DMS 273 (cell line): ENCODE results near the gene KRTAP10-4.

Experiments used
- DNase-seq: peaks from one replicate; lab custom pipeline; 2025; ENCODE audit not compliant: unreplicated experiment; lab: John Stamatoyannopoulos, UW

The KRTAP10-4 gene

DNA sequence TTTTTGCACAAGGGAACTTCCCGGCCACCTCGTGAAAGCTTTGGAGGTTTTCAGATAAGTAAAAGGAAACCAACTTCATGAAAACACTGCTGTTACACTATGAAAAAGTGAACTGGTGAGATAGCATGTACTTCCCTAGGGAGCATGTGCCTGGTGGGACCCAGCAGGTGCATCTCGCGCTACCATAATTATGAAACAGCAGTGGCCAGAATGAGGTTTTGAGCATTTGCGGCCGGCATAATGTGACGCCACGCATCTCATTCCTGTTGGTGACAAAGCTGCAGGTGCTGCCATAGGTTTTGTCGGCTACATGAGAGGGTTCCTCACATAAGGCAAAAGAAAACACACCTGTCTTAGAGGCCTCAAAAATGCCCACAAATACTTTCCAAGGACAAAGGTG is 16.6 kb upstream of the KRTAP10-4 start:
- no peak for DNase-seq

GRCh38 chr21:44557491-44558328 is 15.8 kb upstream of the KRTAP10-4 start:
- DNase-seq, result no peak

DNA sequence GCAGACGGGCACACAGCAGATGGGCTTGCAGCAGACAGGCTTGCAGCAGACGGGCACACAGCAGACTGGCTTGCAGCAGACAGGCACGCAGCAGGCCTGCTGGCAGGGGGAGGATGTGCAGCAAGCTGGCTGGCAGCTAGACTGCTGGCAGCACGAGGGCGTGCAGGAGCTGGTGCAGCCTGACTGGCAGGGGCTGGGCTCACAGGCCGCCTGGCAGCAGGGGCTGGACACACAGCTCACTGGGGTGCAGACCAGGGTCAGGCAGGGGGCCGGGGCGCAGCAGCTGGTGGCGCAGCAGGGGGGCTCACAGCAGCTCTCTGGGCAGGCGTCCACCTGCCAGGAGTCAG is 15.2 kb upstream of the KRTAP10-4 start:
- DNase-seq, result peak; percentile 44

DNA sequence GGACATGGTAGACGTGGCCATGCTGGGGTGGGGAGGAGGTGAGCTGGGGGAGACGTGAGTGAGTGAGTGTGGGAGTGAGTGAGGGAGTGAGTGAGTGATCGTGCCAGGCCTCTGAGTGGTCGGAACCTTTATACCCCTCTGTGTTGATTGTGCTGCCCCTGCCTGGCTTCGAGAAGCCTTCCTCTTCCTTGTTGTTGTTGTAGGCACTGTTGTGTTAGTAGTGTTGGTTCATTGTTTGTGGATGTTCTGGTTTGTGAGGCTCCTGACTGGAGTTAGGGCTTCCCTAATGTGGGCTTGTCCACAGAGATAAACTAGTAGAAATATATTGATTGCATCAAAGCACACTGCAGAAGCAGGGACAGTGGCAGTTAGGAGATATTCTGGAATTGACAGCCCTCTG is 14.8 kb upstream of the KRTAP10-4 start, which contains the start of gene KRTAP10-3:
TSS of gene KRTAP10-3 (minus strand) at position 101 of the 400 bp plus-strand sequence. CDS start at position 21, 80 bp downstream.
- no peak for DNase-seq

GRCh38 chr21:44564099-44564498 is 9.4 kb upstream of the KRTAP10-4 start:
- no peak for DNase-seq

GRCh38 chr21:44564886-44565598 is 8.5 kb upstream of the KRTAP10-4 start:
- DNase-seq, result no peak

DNA sequence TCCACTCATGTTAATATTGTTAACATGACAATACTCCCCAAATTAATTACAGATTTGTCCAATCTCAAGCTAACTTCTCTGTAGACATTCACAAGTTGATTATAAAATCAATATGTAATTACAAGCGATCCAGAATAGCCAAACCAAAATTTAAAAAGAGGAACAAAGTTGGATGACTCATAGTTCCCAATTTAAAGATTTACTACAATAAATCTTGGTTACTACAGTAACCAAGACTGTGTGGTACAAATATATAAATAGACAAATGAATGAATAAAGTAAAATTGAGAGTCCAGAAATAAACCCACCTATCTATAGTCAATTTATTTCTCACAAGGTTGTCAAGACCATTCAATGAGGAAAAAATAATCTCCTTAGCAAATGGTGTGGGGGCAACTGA is 7.1 kb upstream of the KRTAP10-4 start:
- no peak for DNase-seq

- DNase-seq, result no peak
Measured at GRCh38 chr21:44567481-44568171, 5.9 kb upstream of the KRTAP10-4 start.

GRCh38 chr21:44568261-44568660 is 5.3 kb upstream of the KRTAP10-4 start:
- DNase-seq, result no peak

GRCh38 chr21:44568667-44569556 is 4.6 kb upstream of the KRTAP10-4 start:
- peak; percentile 43 for DNase-seq

- DNase-seq, result no peak
Measured at GRCh38 chr21:44569861-44570517, 3.5 kb upstream of the KRTAP10-4 start.

- no peak for DNase-seq
Measured at GRCh38 chr21:44571296-44571695, 2.2 kb upstream of the KRTAP10-4 start.

DNA sequence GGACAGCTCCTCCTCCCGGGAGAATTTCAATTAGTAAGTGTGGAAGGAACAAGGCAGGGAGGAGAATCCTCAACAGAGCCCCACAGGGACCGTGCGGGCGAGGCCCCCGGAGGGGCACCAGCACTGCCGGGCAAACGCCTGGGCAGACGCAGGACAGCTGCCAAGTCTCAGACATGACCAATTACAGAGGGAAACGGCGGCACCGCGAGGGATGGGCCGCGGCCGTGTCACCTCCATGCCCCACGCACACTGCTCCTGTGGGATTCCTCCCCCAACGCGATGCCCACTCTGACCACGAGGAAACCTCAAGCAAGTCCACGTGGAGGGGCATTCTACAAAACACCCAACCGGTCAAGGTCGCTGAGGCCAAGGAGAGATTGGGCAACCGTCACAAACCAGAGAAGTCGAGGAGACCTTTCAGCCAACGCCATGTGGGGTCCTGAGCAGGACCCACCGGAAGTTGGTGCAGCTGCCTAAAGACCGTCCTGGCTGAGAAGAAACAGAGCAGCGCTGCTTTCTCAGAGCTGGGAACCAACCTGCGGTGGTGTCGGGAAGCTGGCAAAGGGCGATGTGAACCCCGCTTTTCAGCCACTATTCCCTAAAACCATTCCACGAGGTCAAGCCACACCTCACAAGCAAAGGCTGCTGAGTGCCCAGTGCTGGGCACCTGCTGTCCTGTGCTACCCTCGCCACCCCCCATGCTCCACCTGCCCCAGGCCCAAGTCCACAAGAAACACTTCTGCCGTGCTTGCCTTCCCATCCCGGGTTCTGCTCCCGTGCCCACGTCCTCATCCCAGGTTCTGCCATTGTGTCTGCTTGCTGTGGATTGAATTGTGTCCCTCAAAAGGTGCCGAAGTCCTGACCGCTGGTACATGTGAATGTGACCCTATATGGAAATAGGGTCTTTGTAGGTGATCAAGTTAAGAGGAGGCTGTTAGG is 1.4 kb upstream of the KRTAP10-4 start:
- no peak for DNase-seq

- DNase-seq, result peak; percentile 30
Measured at GRCh38 chr21:44572959-44573583, 458 bp upstream of the KRTAP10-4 start.

GRCh38 chr21:44574457-44575306 is 1.2 kb downstream of the KRTAP10-4 start:
- DNase-seq, result peak; percentile 59

DNA sequence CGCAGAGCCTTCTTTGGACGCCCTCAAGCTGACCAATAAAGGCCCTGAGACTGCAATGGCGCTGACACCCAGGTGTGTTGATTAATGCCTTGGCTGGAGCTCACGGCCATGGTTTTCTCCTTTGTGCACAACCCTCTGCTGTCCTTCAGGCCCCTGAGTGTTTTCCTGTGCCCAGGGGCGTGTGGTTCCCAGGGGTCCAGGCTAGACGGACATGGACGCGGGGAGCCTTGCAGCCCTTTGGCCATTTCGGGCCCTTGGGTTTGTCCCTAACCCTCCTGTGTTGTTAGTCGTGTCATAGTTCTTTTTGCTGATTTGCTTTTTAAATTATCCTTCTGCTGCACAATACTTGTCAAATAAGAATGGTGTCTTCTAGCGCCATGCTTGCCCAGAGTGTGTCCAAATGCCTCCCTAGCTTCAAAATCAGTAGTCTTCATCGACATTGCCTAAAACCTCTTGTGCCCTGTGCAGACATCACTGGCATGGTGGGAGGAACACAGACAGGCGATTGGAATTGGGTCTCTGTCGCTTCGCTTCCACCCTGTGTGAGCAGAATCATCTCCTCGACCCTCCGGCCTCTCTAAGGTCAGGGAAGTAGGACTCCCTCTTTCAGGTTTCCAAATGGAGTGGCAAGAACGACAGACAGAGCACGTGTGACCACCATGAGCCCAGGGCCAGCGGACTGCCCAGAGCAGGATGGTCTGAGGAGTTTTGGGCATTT is 1.9 kb downstream of the KRTAP10-4 start:
- no peak for DNase-seq

DNA sequence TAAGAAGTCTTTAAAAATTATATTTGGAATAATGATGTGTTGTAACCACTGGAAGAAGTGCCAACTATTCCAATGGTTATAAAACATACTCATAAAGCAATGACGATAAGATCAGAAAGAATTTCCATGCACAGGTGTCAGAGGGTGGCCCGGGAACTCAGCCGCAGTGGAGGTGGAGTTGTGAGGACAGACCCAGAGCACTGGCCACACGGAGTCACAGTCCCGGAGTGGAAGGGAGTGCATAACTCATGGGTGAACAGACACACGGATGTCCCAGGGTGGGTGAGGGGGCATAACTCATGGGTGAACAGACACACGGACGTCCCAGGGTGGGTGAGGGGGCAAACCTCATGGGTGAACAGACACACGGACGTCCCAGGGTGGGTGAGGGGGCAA is 2.5 kb downstream of the KRTAP10-4 start:
- DNase-seq, result no peak
